Renal cortex interstitium (tissue), 11 donors: Measurements from ENCODE around the gene STOX2. TPM values are rescaled to one million over a fixed set of nuclear protein-coding genes. Genes with fewer than 3 reads are reported as not detected.
A peak's percentile ranks its signal among the peaks of the same experiment; 100 is the strongest.

Experiments
- DNase-seq, 11 donors: peaks; one replicate each; pipeline ENCODE4 v3.0.0-alpha.2; 2013; ENCODE audit warnings: low read depth in 9 of 11, low spot score in 4 of 11; ENCODE audit errors: extremely low read depth in 1 of 11
- polyA plus RNA-seq, 3 donors: library from polyadenylated mRNA; unstranded; fragments of 120-200 nt; gene quantifications; one replicate each; pipeline ENCODE4 v1.2.1, GENCODE V29; 2013; ENCODE audit not compliant: insufficient read length in 3 of 3

Gene STOX2
- polyA plus RNA-seq, 3 donors, result 10.1 to 13.0 (median 11.3) TPM

- DNase-seq, result no peak
These were observed 95.6 kb downstream of the STOX2 start for GRCh38 chr4:184000457-184001396.

- DNase-seq, result no peak
These were observed 98.3 kb downstream of the STOX2 start for GRCh38 chr4:184003433-184003832.

GRCh38 chr4:184007891-184008290, 102.8 kb downstream of the STOX2 start:
- no peak for DNase-seq

GRCh38 chr4:184010696-184011095, 105.6 kb downstream of the STOX2 start:
- no peak for DNase-seq

GRCh38 chr4:184011826-184012380, 106.8 kb downstream of the STOX2 start:
- no peak for DNase-seq

- no peak for DNase-seq
These were observed 107.8 kb downstream of the STOX2 start for GRCh38 chr4:184012937-184013336.

- no peak for DNase-seq
These were observed 109.2 kb downstream of the STOX2 start for GRCh38 chr4:184014301-184014700.

GRCh38 chr4:184016759-184017668, 111.9 kb downstream of the STOX2 start:
- DNase-seq, result peak in 10 of 11 donors; percentile 34 to 68 (median 55)

- no peak for DNase-seq
These were observed 114.0 kb downstream of the STOX2 start for GRCh38 chr4:184019076-184019475.

- no peak for DNase-seq
These were observed 114.8 kb downstream of the STOX2 start for GRCh38 chr4:184019667-184020623.

GRCh38 chr4:184021389-184021788, 116.3 kb downstream of the STOX2 start:
- DNase-seq, result no peak

- DNase-seq, result no peak
These were observed 117.7 kb downstream of the STOX2 start for GRCh38 chr4:184022679-184023383.

GRCh38 chr4:184024637-184025036, 119.5 kb downstream of the STOX2 start:
- DNase-seq, result no peak

GRCh38 chr4:184028561-184029374, 123.7 kb downstream of the STOX2 start:
- DNase-seq, result no peak

GRCh38 chr4:184030036-184030435, 124.9 kb downstream of the STOX2 start:
- no peak for DNase-seq

GRCh38 chr4:184030764-184031163, 125.7 kb downstream of the STOX2 start:
- no peak for DNase-seq

GRCh38 chr4:184032091-184032490, 127.0 kb downstream of the STOX2 start:
- DNase-seq, result no peak
